GM18870 (cell line): ENCODE data around the gene FAT1.
A peak's percentile ranks its signal among the peaks of the same experiment; 100 is the strongest.

Experiments used
- ATAC-seq: cut with Tn5 transposase; IDR thresholded peaks from one replicate; pipeline ENCODE4 v1.9.1; 2021; ENCODE audit warnings: moderate library complexity; ENCODE audit not compliant: unreplicated experiment

The FAT1 gene

GRCh38 chr4:186622788-186623464 is 100.7 kb downstream of the FAT1 start:
- ATAC-seq, result no peak

- no peak for ATAC-seq
Measured at GRCh38 chr4:186621959-186622553, 101.6 kb downstream of the FAT1 start.

- ATAC-seq, result no peak
Measured at GRCh38 chr4:186619088-186619487, 104.6 kb downstream of the FAT1 start.

GRCh38 chr4:186617921-186618320 is 105.7 kb downstream of the FAT1 start:
- ATAC-seq, result no peak

- ATAC-seq, result no peak
Measured at GRCh38 chr4:186607490-186607889, 116.2 kb downstream of the FAT1 start.

GRCh38 chr4:186606591-186606992 is 117.1 kb downstream of the FAT1 start:
- ATAC-seq, result no peak

- ATAC-seq, result no peak
Measured at GRCh38 chr4:186605261-186605865, 118.3 kb downstream of the FAT1 start.

GRCh38 chr4:186604124-186604807 is 119.4 kb downstream of the FAT1 start:
- ATAC-seq, result no peak

- ATAC-seq, result no peak
Measured at GRCh38 chr4:186602978-186603377, 120.7 kb downstream of the FAT1 start.

GRCh38 chr4:186599483-186599882 is 124.2 kb downstream of the FAT1 start:
- no peak for ATAC-seq

- ATAC-seq, result no peak
Measured at GRCh38 chr4:186598686-186599085, 125.0 kb downstream of the FAT1 start.

GRCh38 chr4:186596850-186597390 is 126.7 kb downstream of the FAT1 start:
- no peak for ATAC-seq

GRCh38 chr4:186596346-186596745 is 127.3 kb downstream of the FAT1 start:
- no peak for ATAC-seq

GRCh38 chr4:186593587-186593973 is 130.1 kb downstream of the FAT1 start:
- ATAC-seq, result no peak

GRCh38 chr4:186592966-186593586 is 130.6 kb downstream of the FAT1 start:
- no peak for ATAC-seq

GRCh38 chr4:186592445-186592844 is 131.2 kb downstream of the FAT1 start:
- ATAC-seq, result no peak

- ATAC-seq, result no peak
Measured at GRCh38 chr4:186591651-186592050, 132.0 kb downstream of the FAT1 start.

GRCh38 chr4:186588503-186588902 is 135.2 kb downstream of the FAT1 start:
- no peak for ATAC-seq

- ATAC-seq, result peak; percentile 84
Measured at GRCh38 chr4:186587416-186588018, 136.1 kb downstream of the FAT1 start.

GRCh38 chr4:186586205-186586604 is 137.5 kb downstream of the FAT1 start:
- ATAC-seq, result no peak

GRCh38 chr4:186584912-186585311 is 138.7 kb downstream of the FAT1 start:
- ATAC-seq, result no peak
